ENCODE measurements around the gene L2HGDH. TPM values are rescaled to one million over a fixed set of nuclear protein-coding genes. Genes with fewer than 3 reads are reported as not detected.

L2HGDH gene
- total and polyA plus RNA-seq, 8 donors: 1.2 to 31.7 (median 3.2) TPM

GRCh38 chr14:50191499-50191898, 120.5 kb downstream of the L2HGDH start:
- no peak overlapping the region for H3K4me3 ChIP-seq
- 86 to 92% (median 88%) methylated on average over 1 of the region's 1 CpG for WGBS, 5 donors
- DNase-seq: no peak
- H3K4me1 ChIP-seq: no peaks in the 10 kb centered on the region
- no peak overlapping the region for H3K27ac ChIP-seq
- TF ChIP-seq POLR2A (IDR thresholded peaks at IDR 0.05): no peak
- TF ChIP-seq CTCF (IDR thresholded peaks at IDR 0.05): no peak
- TF ChIP-seq EP300 (IDR thresholded peaks at IDR 0.05): no peak
- TF ChIP-seq POLR2AphosphoS5 (IDR thresholded peaks at IDR 0.05): no peak
- H3K27me3 ChIP-seq: no peaks in the 10 kb centered on the region
- peaks cover 0 to 71% (median 57%) of the 10 kb centered on the region in 4 donors for H3K36me3 ChIP-seq
- no peaks in the 10 kb centered on the region for H3K9me3 ChIP-seq
- intact Hi-C loops (cut with DNase I; ENCODE audit: low total_unique reads): no loop called here

Small RNA genes within 50 kb of the gene (small RNA-seq; reads per million reads assigned to genes)
- 0 to 0.08 (median 0) reads per million in 4 donors for gene MIR4504

Other genes with a start within 250 kb of the L2HGDH start
- gene VCPKMT, start 195.7 kb downstream of the L2HGDH start, total RNA-seq: 10 to 100 TPM in 2 of 5 donors, 1 to 10 TPM in 2, not detected in 1; 1.3 to 11.6 (median 7.7) TPM
- 1 to 10 TPM; 4.5 to 9.8 (median 4.9) TPM for gene VCPKMT, start 195.7 kb downstream of the L2HGDH start, polyA plus RNA-seq
- 10 to 100 TPM; 26.1 to 69.0 (median 30.8) TPM for gene SOS2, start 80.7 kb downstream of the L2HGDH start, total RNA-seq
- 10 to 100 TPM in 1 of 3 donors, 1 to 10 TPM in 2; 5.8 to 11.8 (median 8.9) TPM for gene SOS2, start 80.7 kb downstream of the L2HGDH start, polyA plus RNA-seq
- gene DMAC2L, start 95 bp upstream of the L2HGDH start, total RNA-seq: 10 to 100 TPM in 2 of 5 donors, 1 to 10 TPM in 3; 1.3 to 83.4 (median 9.0) TPM
- gene DMAC2L, start 95 bp upstream of the L2HGDH start, polyA plus RNA-seq: 10 to 100 TPM; 13.5 to 34.7 (median 18.5) TPM
- 100 to 1,000 TPM in 1 of 5 donors, 1 to 10 TPM in 2, under 1 TPM in 1, not detected in 1; 0.89 to 174 (median 5.6) TPM for gene CDKL1, start 84.7 kb upstream of the L2HGDH start, total RNA-seq
- 1 to 10 TPM in 2 of 3 donors, under 1 TPM in 1; 0.61 to 1.4 (median 1.0) TPM for gene CDKL1, start 84.7 kb upstream of the L2HGDH start, polyA plus RNA-seq
- 100 to 1,000 TPM in 4 of 5 donors, 1 to 10 TPM in 1; 6.4 to 297 (median 179) TPM for gene MAP4K5, start 220.3 kb upstream of the L2HGDH start, total RNA-seq
- gene MAP4K5, start 220.3 kb upstream of the L2HGDH start, polyA plus RNA-seq: 10 to 100 TPM; 12.3 to 20.3 (median 12.8) TPM
- 10 to 100 TPM in 1 of 5 donors, 1 to 10 TPM in 2, under 1 TPM in 2; 0.58 to 10.1 (median 1.8) TPM for gene ATL1, start 247.9 kb upstream of the L2HGDH start, total RNA-seq
- gene ATL1, start 247.9 kb upstream of the L2HGDH start, polyA plus RNA-seq: 1 to 10 TPM; 2.6 to 4.0 (median 3.5) TPM

Data from stomach (tissue), 9 donors.